Aorta (tissue), 5 donors: ENCODE results near the gene F2RL3. TPM values are rescaled to one million over a fixed set of nuclear protein-coding genes. Genes with fewer than 3 reads are reported as not detected.

Experiments
- ATAC-seq: fragments of 200-7000 bp; cut with Tn5 transposase; one replicate; pipeline ENCODE4 v1.9.1; 2022; ENCODE audit warnings: moderate library complexity; ENCODE audit not compliant: low FRiP score
- DNase-seq, 2 donors: peaks; one replicate each; pipeline ENCODE4 v3.0.0-alpha.2; 2020
- H3K27ac ChIP-seq, 2 donors: one replicate each; pipeline ENCODE4 v1.5.1; 2013; ENCODE audit warnings: low read length in 2 of 2, mild to moderate bottlenecking in 2 of 2, moderate library complexity in 2 of 2, control low read depth in 1 of 2, inconsistent platforms in 1 of 2, low read depth in 1 of 2
- H3K27me3 ChIP-seq, 2 donors: one replicate each; pipeline ENCODE4 v1.6.1; 2013; ENCODE audit warnings: control low read depth in 1 of 2, low read length in 1 of 2, mild to moderate bottlenecking in 1 of 2, moderate library complexity in 1 of 2; ENCODE audit not compliant: insufficient read depth in 2 of 2, control insufficient read depth in 1 of 2
- H3K36me3 ChIP-seq, 2 donors: one replicate each; pipeline ENCODE4 v1.6.1; 2013; ENCODE audit warnings: control low read depth in 1 of 2, low read length in 1 of 2, mild to moderate bottlenecking in 1 of 2; ENCODE audit not compliant: insufficient read depth in 2 of 2, control insufficient read depth in 1 of 2
- H3K4me1 ChIP-seq, 2 donors: one replicate each; pipeline ENCODE4 v1.6.1; 2013; ENCODE audit warnings: low read length in 2 of 2, control low read depth in 1 of 2, mild to moderate bottlenecking in 1 of 2, moderate library complexity in 1 of 2; ENCODE audit not compliant: insufficient read depth in 2 of 2, control insufficient read depth in 1 of 2
- H3K4me3 ChIP-seq, 2 donors: one replicate each; pipeline ENCODE4 v1.5.1; 2013; ENCODE audit warnings: low read length in 2 of 2, control low read depth in 1 of 2, mild to moderate bottlenecking in 1 of 2
- H3K9me3 ChIP-seq: one replicate; pipeline ENCODE4 v1.6.1; 2013; ENCODE audit warnings: mild to moderate bottlenecking, low read length; ENCODE audit not compliant: control insufficient read depth
- WGBS, 2 donors: extraction: QIAGEN DNeasy Blood & Tissue Kit; methylation state at CpG; one replicate each; pipeline ENCODE4 v1.1.7; 2013; 5-methylcytosine and 5-hydroxymethylcytosine counted together
- intact Hi-C, 2 donors: fragments of 100-400 bp; cut with DNase I; formaldehyde crosslinking; loops; one replicate each; pipeline versions ENCODE4 v1.14.2 to v1.15.0; 2022
- polyA plus RNA-seq, 2 donors: library from polyadenylated mRNA; stranded (reverse); fragments of 200-250 nt; gene quantifications; one replicate each; pipeline ENCODE4 v1.2.3, GENCODE V29; 2013
- total RNA-seq, 2 donors: library from RNA; stranded (reverse); fragmentation: NEBNext Ultra II Directional; extraction: Animal tissue kit (Norgen Biotek cat#: 25700); gene quantifications; one replicate each; pipeline ENCODE4 v1.2.1, GENCODE V29; 2021
- donor health status: healthy with polysubstance abuse.
- donor health status: Bipolar disorder and iron deficiency.
- donor health status: DM: no; HTN: no; CAD: no.
- donor health status: DM: no; HTN: no; CAD: no.
- donor health status: DM: yes; HTN: yes; CAD: no.

F2RL3 gene
- total and polyA plus RNA-seq, 4 donors: 0.13 to 9.9 (median 0.45) TPM

DNA sequence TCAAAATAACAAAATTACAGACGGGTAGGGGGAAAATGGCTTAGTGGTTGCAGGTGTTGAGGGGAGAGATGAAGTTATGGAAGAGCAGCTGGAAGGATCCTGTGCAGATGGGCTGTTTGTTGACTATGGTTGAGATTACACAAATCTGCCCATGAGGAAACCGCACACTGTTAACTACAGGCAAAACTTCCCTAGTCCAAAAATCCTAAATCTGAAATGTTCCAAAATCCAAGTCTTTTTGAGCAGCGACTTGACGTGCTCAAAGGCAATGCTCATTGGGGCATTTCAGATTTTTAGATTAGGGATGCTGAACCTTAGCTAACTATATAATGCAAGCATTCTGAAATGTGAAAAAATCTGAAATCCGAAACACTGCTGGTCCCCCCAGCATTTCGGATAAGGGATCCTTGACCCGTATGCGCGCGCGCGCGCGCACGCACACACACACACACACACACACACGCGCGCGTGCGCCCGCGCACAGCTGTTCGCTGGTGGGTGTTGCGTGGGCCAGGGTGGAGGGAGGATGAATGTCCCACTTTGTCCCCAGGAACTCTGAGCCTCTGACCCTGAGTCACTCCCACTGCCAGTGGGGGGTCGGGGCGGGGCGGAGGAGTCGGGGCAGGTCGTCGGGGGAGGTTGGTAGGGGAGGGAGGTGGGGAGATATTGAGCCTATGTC lies 6.8 kb downstream of the F2RL3 start:
- DNase-seq (no peak), ATAC-seq (no peak)
- WGBS, 2 donors: 44 to 52% methylated on average over 28 to 30 of the region's 30 CpGs
- Histone ChIP-seq H3K36me3 (no peaks in the 10 kb centered on the region), H3K4me3 (no peak overlapping the region), H3K27ac (no peak overlapping the region), H3K27me3 (no peaks in the 10 kb centered on the region), H3K9me3 (no peaks in the 10 kb centered on the region), H3K4me1 (no peaks in the 10 kb centered on the region)
- intact Hi-C loops: loop anchor here in 1 of 2 donors (5.0 to 10.0 kb wide), 2 partner anchors 68 to 121 kb away; partner anchors contain the start of gene SIN3B

DNA sequence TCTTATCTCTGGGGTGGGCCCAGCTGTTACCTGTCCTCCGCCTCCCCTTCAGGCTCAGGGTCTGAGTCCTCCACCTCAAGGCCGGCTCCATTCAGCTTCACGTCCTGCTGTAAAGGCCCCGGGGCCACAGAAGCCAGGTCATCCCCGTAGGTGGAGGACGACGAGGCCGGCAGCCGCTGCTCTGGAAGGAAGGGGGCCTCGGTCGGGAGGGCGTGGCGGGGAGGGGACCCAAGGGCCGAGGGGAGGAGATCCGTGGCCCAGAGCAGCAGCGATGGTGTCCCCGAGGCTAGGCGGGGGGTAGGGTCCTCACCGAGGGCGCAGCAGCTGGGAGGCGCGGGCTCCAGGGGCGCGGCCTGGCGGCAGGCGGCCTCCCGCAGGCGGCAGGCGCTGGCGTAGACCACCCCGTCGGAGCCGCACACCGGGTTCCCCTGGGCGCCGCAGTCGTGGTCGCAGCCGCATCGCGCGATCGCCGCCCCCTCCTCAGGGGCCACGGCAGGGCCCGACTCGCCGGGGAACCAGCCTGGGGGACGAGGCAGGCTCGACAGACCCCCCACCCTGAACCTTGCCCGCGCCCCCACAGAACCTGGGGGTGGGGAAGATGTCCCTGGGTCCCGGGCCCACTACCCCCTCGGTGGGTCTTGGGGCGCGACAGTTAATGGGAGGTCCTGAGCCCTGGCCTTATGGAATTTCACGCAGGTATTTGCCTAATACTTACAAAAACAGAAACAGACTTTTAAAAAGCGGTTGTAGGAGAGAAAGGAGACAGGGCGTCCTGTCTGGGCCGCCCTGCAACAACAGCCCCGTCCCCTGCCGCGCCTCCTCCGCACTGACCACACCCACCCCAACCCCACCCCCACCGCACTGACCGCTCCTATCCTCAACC lies 7.6 kb downstream of the F2RL3 start:
- Histone ChIP-seq H3K27me3 (no peaks in the 10 kb centered on the region), H3K4me3 (peak overlapping the region in 1 of 2 donors; percentile 23), H3K36me3 (no peaks in the 10 kb centered on the region), H3K4me1 (no peaks in the 10 kb centered on the region), H3K27ac (no peak overlapping the region), H3K9me3 (no peaks in the 10 kb centered on the region)
- peak; percentile 2 for ATAC-seq
- WGBS, 2 donors: 2% methylated on average over 40 to 66 of the region's 66 CpGs
- no peak for DNase-seq
- intact Hi-C loops: loop anchor here in 1 of 2 donors (5.0 to 10.0 kb wide), 2 partner anchors 69 to 122 kb away; partner anchors contain the start of gene SIN3B

DNA sequence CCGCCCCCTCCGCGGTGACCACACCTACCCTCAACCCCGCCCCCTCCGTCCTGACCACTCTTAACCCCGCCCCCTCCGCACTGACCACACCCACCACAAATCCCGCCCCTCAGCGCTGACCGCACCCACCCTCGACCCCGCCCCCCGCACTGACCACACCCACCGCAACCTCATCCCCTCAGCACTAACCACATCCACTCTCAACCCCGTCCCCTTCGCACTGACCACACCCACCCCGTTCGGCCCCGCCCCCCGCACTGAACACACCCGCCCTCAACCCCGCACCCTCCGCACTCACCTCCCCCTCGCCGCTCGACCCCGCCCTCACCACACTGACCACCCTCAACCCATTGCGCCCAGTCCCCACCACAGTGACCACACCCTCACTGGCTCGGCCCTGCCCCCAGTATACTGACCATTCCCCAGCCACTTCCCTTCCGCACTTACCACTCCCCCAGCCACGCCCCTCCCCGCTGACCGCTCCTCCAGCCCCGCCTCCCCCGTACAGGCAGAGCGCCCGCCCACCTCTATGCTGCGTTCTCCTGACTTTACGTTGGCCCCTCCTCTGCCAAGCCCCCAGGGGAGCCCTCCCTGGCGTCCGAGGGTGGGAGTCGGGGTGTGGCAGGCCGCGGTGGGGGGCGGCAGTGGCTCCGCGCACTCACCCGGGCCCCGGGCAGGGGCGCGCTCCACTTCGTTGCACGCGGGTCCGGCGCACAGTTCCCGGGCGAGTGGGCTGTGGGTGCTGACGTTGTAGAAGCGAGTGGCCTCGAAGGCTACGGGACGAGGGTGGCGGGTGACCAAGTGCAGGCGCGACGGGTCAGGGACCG lies 8.4 kb downstream of the F2RL3 start:
- DNase-seq: peak; percentile 97 to 98
- H3K4me3 ChIP-seq: peak overlapping the region; percentile 28
- peak; percentile 93 for ATAC-seq
- WGBS, 2 donors: 2 to 3% methylated on average over 60 to 68 of the region's 68 CpGs
- H3K9me3 ChIP-seq: no peaks in the 10 kb centered on the region
- H3K4me1 ChIP-seq: no peaks in the 10 kb centered on the region
- peak overlapping the region in 1 of 2 donors; percentile 8 for H3K27ac ChIP-seq
- intact Hi-C loops: loop anchor here in 1 of 2 donors (5.0 to 10.0 kb wide), 2 partner anchors 70 to 122 kb away; partner anchors contain the start of gene SIN3B
- no peaks in the 10 kb centered on the region for H3K27me3 ChIP-seq
- H3K36me3 ChIP-seq: no peaks in the 10 kb centered on the region

DNA sequence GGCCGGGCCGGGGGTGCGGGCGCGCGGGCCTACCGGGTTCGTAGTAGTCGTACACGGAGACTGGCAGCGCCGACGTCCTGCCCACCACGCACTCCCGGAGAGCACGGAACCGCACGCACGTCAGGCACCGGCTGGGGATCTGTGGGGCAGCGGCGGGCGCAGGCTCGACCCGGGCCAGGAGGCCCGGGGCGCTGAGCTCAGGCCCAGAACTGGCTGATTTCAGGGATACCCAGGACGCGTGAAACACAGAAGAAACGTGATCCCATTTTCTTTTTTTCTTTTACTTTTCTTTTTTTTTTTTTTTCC lies 9.0 kb downstream of the F2RL3 start:
- Histone ChIP-seq H3K27ac (peak overlapping the region in 1 of 2 donors; percentile 8), H3K4me1 (no peaks in the 10 kb centered on the region), H3K27me3 (no peaks in the 10 kb centered on the region), H3K9me3 (no peaks in the 10 kb centered on the region), H3K4me3 (peak overlapping the region; percentile 28), H3K36me3 (no peaks in the 10 kb centered on the region)
- DNase-seq: peak in 1 of 2 donors; percentile 77
- 6 to 11% methylated on average over 28 to 30 of the region's 30 CpGs for WGBS, 2 donors
- ATAC-seq: peak; percentile 11
- intact Hi-C loops: loop anchor here in 1 of 2 donors (5.0 to 10.0 kb wide), 2 partner anchors 71 to 123 kb away; partner anchors contain the start of gene SIN3B

GRCh38 chr19:16898361-16899015 lies 9.7 kb downstream of the F2RL3 start:
- Histone ChIP-seq H3K27me3 (no peaks in the 10 kb centered on the region), H3K9me3 (no peaks in the 10 kb centered on the region), H3K4me1 (no peaks in the 10 kb centered on the region), H3K4me3 (no peak overlapping the region), H3K27ac (no peak overlapping the region), H3K36me3 (no peaks in the 10 kb centered on the region)
- DNase-seq (no peak), ATAC-seq (no peak)
- 90 to 93% methylated on average over 12 of the region's 12 CpGs for WGBS, 2 donors
- intact Hi-C loops: loop anchor here in 1 of 2 donors (5.0 to 10.0 kb wide), 2 partner anchors 71 to 124 kb away; partner anchors contain the start of gene SIN3B

GRCh38 chr19:16899566-16900075 lies 10.8 kb downstream of the F2RL3 start:
- H3K27ac ChIP-seq: no peak overlapping the region
- intact Hi-C loops: loop anchor here in 1 of 2 donors (5.0 to 10.0 kb wide), 2 partner anchors 72 to 125 kb away; partner anchors contain the start of gene SIN3B
- H3K9me3 ChIP-seq: no peaks in the 10 kb centered on the region
- WGBS, 2 donors: 41 to 46% methylated on average over 7 of the region's 7 CpGs
- H3K4me1 ChIP-seq: no peaks in the 10 kb centered on the region
- no peak overlapping the region for H3K4me3 ChIP-seq
- H3K27me3 ChIP-seq: no peaks in the 10 kb centered on the region
- ATAC-seq (no peak), DNase-seq (peak in 1 of 2 donors; percentile 70)
- no peaks in the 10 kb centered on the region for H3K36me3 ChIP-seq

DNA sequence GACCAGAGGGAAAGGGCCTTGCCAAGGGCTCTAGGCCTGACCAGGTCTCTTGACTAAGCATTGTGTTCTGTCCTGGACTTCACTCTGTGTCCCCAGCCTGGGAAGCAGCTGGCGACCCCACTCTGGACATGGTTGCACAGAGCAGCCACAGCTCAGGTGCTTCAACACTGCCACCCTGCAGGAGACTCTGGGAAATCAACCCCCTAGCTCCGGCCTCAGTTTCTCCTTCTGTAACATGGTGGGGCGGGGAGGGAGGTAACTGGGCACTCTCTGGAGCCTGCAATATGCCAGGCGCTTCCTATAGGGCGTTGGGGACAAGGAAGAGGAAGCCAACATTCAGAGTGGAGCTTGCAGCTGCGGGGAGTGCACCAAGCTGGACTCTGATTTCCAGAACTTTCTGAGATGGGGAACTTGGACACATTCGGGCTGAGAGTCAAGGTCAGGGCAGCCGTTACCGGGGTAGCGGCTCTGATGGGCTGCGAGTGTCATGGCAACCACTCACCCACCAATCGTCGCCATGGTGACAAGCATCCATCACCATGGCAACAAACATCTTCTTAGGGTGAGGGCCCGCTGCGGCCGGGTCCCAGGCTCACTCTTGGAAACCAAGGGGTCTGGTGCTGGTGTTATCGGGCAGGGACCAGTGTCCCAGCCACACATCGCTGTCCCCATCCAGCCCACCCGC lies 12.8 kb downstream of the F2RL3 start:
- Histone ChIP-seq H3K4me3 (no peak overlapping the region), H3K36me3 (no peaks in the 10 kb centered on the region), H3K27ac (no peak overlapping the region), H3K4me1 (no peaks in the 10 kb centered on the region), H3K9me3 (no peaks in the 10 kb centered on the region), H3K27me3 (no peaks in the 10 kb centered on the region)
- DNase-seq (no peak), ATAC-seq (no peak)
- 88% methylated on average over 19 of the region's 19 CpGs for WGBS, 2 donors
- intact Hi-C loops: no loop called here
